HG02610 (cell line): ENCODE results near the gene MAP2K5.

Experiments used
- ATAC-seq: cut with Tn5 transposase; IDR thresholded peaks from one replicate; pipeline ENCODE4 v1.9.1; 2021; ENCODE audit warnings: mild to moderate bottlenecking, moderate library complexity; ENCODE audit not compliant: unreplicated experiment

The MAP2K5 gene

GRCh38 chr15:67801926-67802914 lies 259.7 kb downstream of the MAP2K5 start:
- no peak for ATAC-seq

- no peak for ATAC-seq
Measured at GRCh38 chr15:67803299-67803698, 260.8 kb downstream of the MAP2K5 start.

GRCh38 chr15:67803996-67804843 lies 261.7 kb downstream of the MAP2K5 start:
- no peak for ATAC-seq

GRCh38 chr15:67805008-67805665 lies 262.6 kb downstream of the MAP2K5 start:
- no peak for ATAC-seq

GRCh38 chr15:67805666-67806516 lies 263.4 kb downstream of the MAP2K5 start:
- no peak for ATAC-seq

GRCh38 chr15:67806536-67806935 lies 264.0 kb downstream of the MAP2K5 start:
- no peak for ATAC-seq

- ATAC-seq, result no peak
Measured at GRCh38 chr15:67807141-67807540, 264.6 kb downstream of the MAP2K5 start.

GRCh38 chr15:67807836-67808235 lies 265.3 kb downstream of the MAP2K5 start:
- ATAC-seq, result no peak

- no peak for ATAC-seq
Measured at GRCh38 chr15:67808821-67809220, 266.3 kb downstream of the MAP2K5 start.

- no peak for ATAC-seq
Measured at GRCh38 chr15:67809441-67809840, 266.9 kb downstream of the MAP2K5 start.

GRCh38 chr15:67809866-67810265 lies 267.4 kb downstream of the MAP2K5 start:
- ATAC-seq, result no peak

GRCh38 chr15:67812241-67812644 lies 269.7 kb downstream of the MAP2K5 start:
- ATAC-seq, result no peak

- ATAC-seq, result no peak
Measured at GRCh38 chr15:67813104-67813634, 270.7 kb downstream of the MAP2K5 start.

GRCh38 chr15:67815036-67815592 lies 272.6 kb downstream of the MAP2K5 start:
- ATAC-seq, result no peak

- no peak for ATAC-seq
Measured at GRCh38 chr15:67816668-67817067, 274.2 kb downstream of the MAP2K5 start.

- ATAC-seq, result no peak
Measured at GRCh38 chr15:67818464-67818863, 276.0 kb downstream of the MAP2K5 start.

GRCh38 chr15:67819636-67820035 lies 277.1 kb downstream of the MAP2K5 start:
- ATAC-seq, result no peak

GRCh38 chr15:67820122-67820991 lies 277.9 kb downstream of the MAP2K5 start:
- ATAC-seq, result no peak
